Measurements from ENCODE around the gene EPB41L4B. TPM values are rescaled to one million over a fixed set of nuclear protein-coding genes. Genes with fewer than 3 reads are reported as not detected.
A peak's percentile ranks its signal among the peaks of the same experiment; 100 is the strongest.

Gene EPB41L4B
- polyA plus RNA-seq, 6 donors from 2014 or later: not detected

GRCh38 chr9:109317979-109318741, 2.7 kb downstream of the EPB41L4B start:
- peaks cover 0 to 19% of the 10 kb centered on the region in 2 donors for H3K36me3 Mint-ChIP-seq

GRCh38 chr9:109317311-109317978, 3.4 kb downstream of the EPB41L4B start:
- peaks cover 0 to 19% of the 10 kb centered on the region in 2 donors for H3K36me3 Mint-ChIP-seq
- peaks cover 0 to 5% (median 0%) of the 10 kb centered on the region in 7 donors for H3K9me3 Mint-ChIP-seq
- peaks cover 5 to 11% (median 7%) of the 10 kb centered on the region in 3 donors for H3K4me1 Mint-ChIP-seq
- peak overlapping the region in 2 of 8 donors; percentile 19 to 48 for H3K4me3 Mint-ChIP-seq
- DNase-seq: no peak
- H3K27me3 Mint-ChIP-seq: peaks cover 63 to 87% (median 85%) of the 10 kb centered on the region in 3 donors
- ATAC-seq (ENCODE audit: low read depth in 2 of 2): no peak
- no peak overlapping the region for H3K27ac Mint-ChIP-seq

More at GRCh38 chr9:109317979-109318741, 2.7 kb downstream of the EPB41L4B start:
- no peak for DNase-seq
- H3K27ac Mint-ChIP-seq: no peak overlapping the region
- peak overlapping the region in 3 of 8 donors; percentile 42 to 71 (median 61) for H3K4me3 Mint-ChIP-seq
- H3K4me1 Mint-ChIP-seq: peaks cover 5 to 11% (median 7%) of the 10 kb centered on the region in 3 donors
- peaks cover 65 to 87% (median 84%) of the 10 kb centered on the region in 3 donors for H3K27me3 Mint-ChIP-seq
- no peak for ATAC-seq (ENCODE audit: low read depth in 2 of 2)
- H3K9me3 Mint-ChIP-seq: peaks cover 0 to 5% (median 0%) of the 10 kb centered on the region in 7 donors

- no peak for ATAC-seq (ENCODE audit: low read depth in 2 of 2)
- Mint-ChIP-seq H3K9me3 (peaks cover 0 to 5% (median 0%) of the 10 kb centered on the region in 7 donors), H3K4me1 (peaks cover 3 to 16% (median 9%) of the 10 kb centered on the region in 3 donors), H3K27me3 (peaks cover 51 to 85% (median 79%) of the 10 kb centered on the region in 3 donors), H3K27ac (no peak overlapping the region), H3K36me3 (peaks cover 0 to 12% of the 10 kb centered on the region in 2 donors), H3K4me3 (peak overlapping the region in 1 of 8 donors; percentile 79)
- no peak for DNase-seq
These were observed 4.6 kb downstream of the EPB41L4B start for GRCh38 chr9:109316207-109316640.

- Mint-ChIP-seq H3K9me3 (peaks cover 0 to 5% (median 0%) of the 10 kb centered on the region in 7 donors), H3K27me3 (peaks cover 51 to 87% (median 78%) of the 10 kb centered on the region in 3 donors), H3K4me3 (peak overlapping the region in 1 of 8 donors; percentile 79), H3K4me1 (peaks cover 0 to 12% (median 4%) of the 10 kb centered on the region in 3 donors), H3K36me3 (peaks cover 0 to 7% of the 10 kb centered on the region in 2 donors), H3K27ac (no peak overlapping the region)
- ATAC-seq (ENCODE audit: low read depth in 2 of 2) (no peak), DNase-seq (no peak)
These were observed 5.2 kb downstream of the EPB41L4B start for GRCh38 chr9:109315480-109316206.

GRCh38 chr9:109314011-109314531, 6.8 kb downstream of the EPB41L4B start:
- H3K27me3 Mint-ChIP-seq: peaks cover 56 to 90% (median 77%) of the 10 kb centered on the region in 3 donors

GRCh38 chr9:109313351-109313750, 7.5 kb downstream of the EPB41L4B start:
- Mint-ChIP-seq H3K27me3 (peaks cover 51 to 84% (median 71%) of the 10 kb centered on the region in 3 donors), H3K9me3 (peaks cover 0 to 5% (median 0%) of the 10 kb centered on the region in 7 donors), H3K4me3 (no peak overlapping the region)

More at GRCh38 chr9:109314011-109314531, 6.8 kb downstream of the EPB41L4B start:
- H3K36me3 Mint-ChIP-seq: peaks cover 0 to 7% of the 10 kb centered on the region in 2 donors
- peaks cover 0 to 8% (median 4%) of the 10 kb centered on the region in 3 donors for H3K4me1 Mint-ChIP-seq
- H3K27ac Mint-ChIP-seq: no peak overlapping the region
- DNase-seq: no peak
- peaks cover 0 to 5% (median 0%) of the 10 kb centered on the region in 7 donors for H3K9me3 Mint-ChIP-seq
- no peak for ATAC-seq (ENCODE audit: low read depth in 2 of 2)
- no peak overlapping the region for H3K4me3 Mint-ChIP-seq

GRCh38 chr9:109312783-109313182, 8.1 kb downstream of the EPB41L4B start:
- H3K4me1 Mint-ChIP-seq: peaks cover 0 to 8% (median 4%) of the 10 kb centered on the region in 3 donors
- H3K27me3 Mint-ChIP-seq: peaks cover 49 to 84% (median 71%) of the 10 kb centered on the region in 3 donors

More at GRCh38 chr9:109313351-109313750, 7.5 kb downstream of the EPB41L4B start:
- Mint-ChIP-seq H3K27ac (no peak overlapping the region), H3K36me3 (peaks cover 0 to 7% of the 10 kb centered on the region in 2 donors), H3K4me1 (peaks cover 0 to 8% (median 4%) of the 10 kb centered on the region in 3 donors)
- ATAC-seq (ENCODE audit: low read depth in 2 of 2) (no peak), DNase-seq (no peak)

GRCh38 chr9:109311731-109312130, 9.1 kb downstream of the EPB41L4B start:
- peaks cover 41 to 81% (median 60%) of the 10 kb centered on the region in 3 donors for H3K27me3 Mint-ChIP-seq
- H3K4me3 Mint-ChIP-seq: no peak overlapping the region
- no peak for DNase-seq
- peaks cover 0 to 5% (median 0%) of the 10 kb centered on the region in 7 donors for H3K9me3 Mint-ChIP-seq
- peaks cover 0 to 7% of the 10 kb centered on the region in 2 donors for H3K36me3 Mint-ChIP-seq
- no peak for ATAC-seq (ENCODE audit: low read depth in 2 of 2)
- no peak overlapping the region for H3K27ac Mint-ChIP-seq
- peaks cover 0 to 5% (median 4%) of the 10 kb centered on the region in 3 donors for H3K4me1 Mint-ChIP-seq

More at GRCh38 chr9:109312783-109313182, 8.1 kb downstream of the EPB41L4B start:
- ATAC-seq (ENCODE audit: low read depth in 2 of 2) (no peak), DNase-seq (no peak)
- Mint-ChIP-seq H3K27ac (peak overlapping the region in 1 of 6 donors; percentile 48), H3K36me3 (peaks cover 0 to 7% of the 10 kb centered on the region in 2 donors), H3K9me3 (peaks cover 0 to 5% (median 0%) of the 10 kb centered on the region in 7 donors), H3K4me3 (no peak overlapping the region)

GRCh38 chr9:109311286-109311685, 9.6 kb downstream of the EPB41L4B start:
- Mint-ChIP-seq H3K4me1 (peaks cover 0 to 5% (median 4%) of the 10 kb centered on the region in 3 donors), H3K27ac (peak overlapping the region in 1 of 6 donors; percentile 57), H3K27me3 (peaks cover 38 to 77% (median 56%) of the 10 kb centered on the region in 3 donors), H3K36me3 (peaks cover 0 to 4% of the 10 kb centered on the region in 2 donors), H3K4me3 (no peak overlapping the region), H3K9me3 (peaks cover 0 to 5% (median 0%) of the 10 kb centered on the region in 7 donors)
- no peak for DNase-seq
- no peak for ATAC-seq (ENCODE audit: low read depth in 2 of 2)

GRCh38 chr9:109310486-109310901, 10.4 kb downstream of the EPB41L4B start:
- H3K27me3 Mint-ChIP-seq: peaks cover 30 to 69% (median 48%) of the 10 kb centered on the region in 3 donors
- no peak for DNase-seq
- H3K36me3 Mint-ChIP-seq: no peaks in the 10 kb centered on the region
- H3K4me1 Mint-ChIP-seq: peaks cover 0 to 5% (median 4%) of the 10 kb centered on the region in 3 donors
- H3K4me3 Mint-ChIP-seq: no peak overlapping the region
- H3K9me3 Mint-ChIP-seq: peaks cover 0 to under 1% (median 0%) of the 10 kb centered on the region in 7 donors
- ATAC-seq (ENCODE audit: low read depth in 2 of 2): no peak
- H3K27ac Mint-ChIP-seq: no peak overlapping the region

GRCh38 chr9:109309282-109309681, 11.6 kb downstream of the EPB41L4B start:
- no peaks in the 10 kb centered on the region for H3K9me3 Mint-ChIP-seq

More at GRCh38 chr9:109309282-109309681, 11.6 kb downstream of the EPB41L4B start:
- H3K36me3 Mint-ChIP-seq: no peaks in the 10 kb centered on the region
- no peak for ATAC-seq (ENCODE audit: low read depth in 2 of 2)
- H3K4me1 Mint-ChIP-seq: peaks cover 0 to 5% (median 4%) of the 10 kb centered on the region in 3 donors
- no peak overlapping the region for H3K4me3 Mint-ChIP-seq
- peaks cover 21 to 66% (median 46%) of the 10 kb centered on the region in 3 donors for H3K27me3 Mint-ChIP-seq
- no peak for DNase-seq
- no peak overlapping the region for H3K27ac Mint-ChIP-seq

All from naive B cell (primary cell).